B cell (primary cell): ENCODE data around the gene ARHGAP22.

ENCODE experiments used
- CTCF ChIP-seq: fragments of 200-600 bp; IDR thresholded peaks from one replicate; pipeline ENCODE4 v1.8.0; 2022; ENCODE audit warnings: antibody characterized with exemption, mild to moderate bottlenecking
- EZH2 ChIP-seq: IDR thresholded peaks from 2 replicates; pipeline ENCODE4 v1.6.1; 2012; ENCODE audit warnings: borderline replicate concordance, low read depth, mild to moderate bottlenecking, moderate library complexity, low read length; ENCODE audit not compliant: insufficient read depth, poor library complexity, severe bottlenecking

- TF ChIP-seq CTCF, result no peak
- TF ChIP-seq EZH2, result no peak
Measured at GRCh38 chr10:48398261-48398660, 206.6 kb downstream of the ARHGAP22 start.
